ENCODE results near the gene RCC2. TPM values are rescaled to one million over a fixed set of nuclear protein-coding genes. Genes with fewer than 3 reads are reported as not detected.
"Not testable (repeated sequence)": the region's sequence is repeated elsewhere in the genome, so short reads cannot be mapped to it uniquely, and the experiment has no call there.

RCC2 gene
- total RNA-seq, 5 donors from 2014 or later (not counting 1 experiment from before 2014, with no cell fraction given) = 35.9 to 53.5 (median 50.4) TPM

DNA sequence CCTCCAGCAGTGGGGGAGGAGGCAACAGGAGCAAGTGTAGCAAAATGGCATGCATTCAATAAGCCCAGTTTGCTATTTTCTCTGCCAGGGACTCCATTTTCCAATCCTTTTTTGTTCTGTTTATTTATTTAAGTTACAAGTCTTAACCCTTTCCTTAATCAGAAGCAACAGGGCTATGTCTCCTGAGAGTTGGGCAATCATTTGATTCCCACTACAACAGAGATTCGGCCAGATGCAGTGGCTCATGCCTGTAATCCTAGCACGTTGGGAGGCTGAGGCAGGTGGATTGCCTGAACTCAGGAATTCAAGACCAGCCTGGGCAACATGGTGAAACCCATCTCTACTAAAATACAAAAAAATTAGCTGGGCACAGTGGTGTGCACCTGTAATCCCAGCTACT lies 25.5 kb downstream of the RCC2 start:
- ChIA-PET POLR2A (interaction anchor here in 1 of 2 donors (0.7 kb wide), 1 partner anchor 16 kb away, joined by 7 read pairs; no protein-coding TSS in a partner anchor), CTCF (no interaction called here)
- H3K4me1 Mint-ChIP-seq = no peaks in the 10 kb centered on the region
- 88% methylated on average over 1 of the region's 2 CpGs for WGBS (ENCODE audit: insufficient coverage)
- Histone ChIP-seq H3K27ac (ENCODE audit: low read length) (no peak overlapping the region), H3K9me3 (no peaks in the 10 kb centered on the region), H3K36me3 (ENCODE audit: control insufficient read depth in 2 of 2, extremely low read depth in 1 of 2, insufficient read depth in 1 of 2, low read length in 1 of 2) (peaks cover 22 to 91% of the 10 kb centered on the region in 2 donors), H3K4me3 (ENCODE audit: control insufficient read depth in 1 of 2, extremely low read depth in 1 of 2, low read length in 1 of 2) (no peak overlapping the region), H3K4me1 (ENCODE audit: control insufficient read depth in 1 of 2, extremely low read depth in 1 of 2, insufficient read depth in 2 of 2, low read length in 2 of 2) (no peaks in the 10 kb centered on the region), H3K27me3 (replicated peaks in 1 of 2; ENCODE audit: control insufficient read depth in 2 of 2, extremely low read depth in 1 of 2, insufficient read depth in 2 of 2, low read length in 1 of 2) (no peaks in the 10 kb centered on the region)
- no peak for ATAC-seq (replicated peaks in 1 of 4)
- H3K27ac Mint-ChIP-seq = no peak overlapping the region
- H3K9me3 Mint-ChIP-seq = no peaks in the 10 kb centered on the region
- peaks cover 66% of the 10 kb centered on the region for H3K36me3 Mint-ChIP-seq
- H3K27me3 Mint-ChIP-seq = no peaks in the 10 kb centered on the region
- no peak for DNase-seq
- H3K4me3 Mint-ChIP-seq = no peak overlapping the region

DNA sequence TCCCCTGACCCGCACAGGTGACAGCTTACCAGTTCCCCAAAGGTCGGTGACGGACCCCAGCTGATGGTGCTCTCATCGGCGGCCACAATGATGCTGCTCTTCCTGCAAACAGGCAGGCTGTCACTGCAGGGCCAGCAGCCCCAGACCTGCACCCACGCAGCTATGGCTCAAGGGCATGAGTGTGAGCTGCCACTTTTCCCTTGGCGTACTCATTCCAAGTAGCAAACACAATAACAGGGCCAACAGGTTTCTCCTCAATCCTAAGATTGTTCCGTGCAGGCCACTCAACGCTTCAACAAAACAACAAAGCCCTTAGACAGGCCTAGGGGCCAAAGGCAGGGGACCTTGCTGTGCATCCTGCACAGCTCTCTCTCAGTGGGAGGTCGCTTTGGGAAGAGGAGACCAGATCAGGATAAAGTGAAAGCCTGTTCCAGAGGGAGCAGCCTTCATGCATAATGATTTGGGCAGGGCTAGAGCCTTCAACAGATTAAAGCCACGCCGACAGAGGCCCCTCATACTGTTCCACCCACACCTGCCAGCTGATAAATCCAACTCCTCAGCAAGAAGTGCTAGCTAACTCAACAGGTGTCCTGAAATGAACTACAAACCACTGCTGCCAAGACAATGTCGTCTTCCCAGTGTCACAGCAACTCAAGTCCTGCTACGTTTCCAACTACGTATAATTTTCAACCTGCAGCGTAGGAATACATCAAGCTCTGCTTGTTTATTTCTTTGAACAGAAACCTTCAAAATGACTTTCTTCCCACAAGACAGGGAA lies 27.2 kb downstream of the RCC2 start:
- H3K27me3 Mint-ChIP-seq = no peaks in the 10 kb centered on the region
- peaks cover 70% of the 10 kb centered on the region for H3K36me3 Mint-ChIP-seq
- 98% methylated on average over 14 of the region's 16 CpGs for WGBS (ENCODE audit: insufficient coverage)
- H3K4me3 Mint-ChIP-seq = no peak overlapping the region
- H3K36me3 ChIP-seq (ENCODE audit: control insufficient read depth in 2 of 2, extremely low read depth in 1 of 2, insufficient read depth in 1 of 2, low read length in 1 of 2) = peaks cover 21 to 90% of the 10 kb centered on the region in 2 donors
- H3K9me3 Mint-ChIP-seq = no peaks in the 10 kb centered on the region
- CTCF ChIA-PET = no interaction called here
- no peaks in the 10 kb centered on the region for H3K4me1 ChIP-seq (ENCODE audit: control insufficient read depth in 1 of 2, extremely low read depth in 1 of 2, insufficient read depth in 2 of 2, low read length in 2 of 2)
- DNase-seq (no peak), ATAC-seq (replicated peaks in 1 of 4) (no peak)
- peak overlapping the region in 1 of 2 donors; percentile 22 for H3K27ac Mint-ChIP-seq
- no peaks in the 10 kb centered on the region for H3K27me3 ChIP-seq (replicated peaks in 1 of 2; ENCODE audit: control insufficient read depth in 2 of 2, extremely low read depth in 1 of 2, insufficient read depth in 2 of 2, low read length in 1 of 2)
- H3K4me1 Mint-ChIP-seq = no peaks in the 10 kb centered on the region
- H3K9me3 ChIP-seq = no peaks in the 10 kb centered on the region
- POLR2A ChIA-PET = no interaction called here
- H3K27ac ChIP-seq (ENCODE audit: low read length) = no peak overlapping the region
- no peak overlapping the region for H3K4me3 ChIP-seq (ENCODE audit: control insufficient read depth in 1 of 2, extremely low read depth in 1 of 2, low read length in 1 of 2)

DNA sequence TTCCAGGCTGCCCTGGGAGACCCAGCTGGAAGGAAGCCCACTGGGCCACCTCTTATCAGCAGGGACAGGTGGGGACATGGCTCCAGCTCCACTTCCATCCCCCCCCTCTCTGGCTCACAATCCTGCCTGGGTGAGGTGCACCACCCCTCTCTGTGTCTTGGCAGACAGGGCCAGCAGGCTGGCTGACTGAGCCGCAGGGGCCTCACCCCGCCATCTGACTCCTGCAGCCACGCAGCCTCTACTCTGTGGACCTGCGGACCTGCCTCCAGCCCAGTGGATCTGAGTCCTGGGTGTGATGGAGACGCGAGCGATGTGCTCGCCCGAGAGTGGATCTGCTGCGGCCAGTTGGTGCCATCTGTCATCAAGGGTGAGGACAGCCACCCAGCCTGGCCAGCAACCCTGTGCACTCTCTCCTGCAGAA lies 30.1 kb downstream of the RCC2 start:
- DNase-seq (no peak), ATAC-seq (replicated peaks in 1 of 4) (no peak)
- no peaks in the 10 kb centered on the region for H3K27me3 Mint-ChIP-seq
- Histone ChIP-seq H3K4me1 (ENCODE audit: control insufficient read depth in 1 of 2, extremely low read depth in 1 of 2, insufficient read depth in 2 of 2, low read length in 2 of 2) (no peaks in the 10 kb centered on the region), H3K27me3 (replicated peaks in 1 of 2; ENCODE audit: control insufficient read depth in 2 of 2, extremely low read depth in 1 of 2, insufficient read depth in 2 of 2, low read length in 1 of 2) (no peaks in the 10 kb centered on the region), H3K27ac (ENCODE audit: low read length) (no peak overlapping the region), H3K9me3 (no peaks in the 10 kb centered on the region), H3K4me3 (ENCODE audit: control insufficient read depth in 1 of 2, extremely low read depth in 1 of 2, low read length in 1 of 2) (no peak overlapping the region), H3K36me3 (ENCODE audit: control insufficient read depth in 2 of 2, extremely low read depth in 1 of 2, insufficient read depth in 1 of 2, low read length in 1 of 2) (peaks cover 18 to 64% of the 10 kb centered on the region in 2 donors)
- WGBS (ENCODE audit: insufficient coverage) = 98% methylated on average over 10 of the region's 10 CpGs
- peaks cover 54% of the 10 kb centered on the region for H3K36me3 Mint-ChIP-seq
- no peak overlapping the region for H3K4me3 Mint-ChIP-seq
- H3K27ac Mint-ChIP-seq = no peak overlapping the region
- ChIA-PET CTCF (interaction anchor here in 1 of 2 donors (0.6 kb wide), 1 partner anchor 15 kb away, joined by 3 read pairs; no protein-coding TSS in a partner anchor), POLR2A (no interaction called here)
- no peaks in the 10 kb centered on the region for H3K9me3 Mint-ChIP-seq
- no peaks in the 10 kb centered on the region for H3K4me1 Mint-ChIP-seq

DNA sequence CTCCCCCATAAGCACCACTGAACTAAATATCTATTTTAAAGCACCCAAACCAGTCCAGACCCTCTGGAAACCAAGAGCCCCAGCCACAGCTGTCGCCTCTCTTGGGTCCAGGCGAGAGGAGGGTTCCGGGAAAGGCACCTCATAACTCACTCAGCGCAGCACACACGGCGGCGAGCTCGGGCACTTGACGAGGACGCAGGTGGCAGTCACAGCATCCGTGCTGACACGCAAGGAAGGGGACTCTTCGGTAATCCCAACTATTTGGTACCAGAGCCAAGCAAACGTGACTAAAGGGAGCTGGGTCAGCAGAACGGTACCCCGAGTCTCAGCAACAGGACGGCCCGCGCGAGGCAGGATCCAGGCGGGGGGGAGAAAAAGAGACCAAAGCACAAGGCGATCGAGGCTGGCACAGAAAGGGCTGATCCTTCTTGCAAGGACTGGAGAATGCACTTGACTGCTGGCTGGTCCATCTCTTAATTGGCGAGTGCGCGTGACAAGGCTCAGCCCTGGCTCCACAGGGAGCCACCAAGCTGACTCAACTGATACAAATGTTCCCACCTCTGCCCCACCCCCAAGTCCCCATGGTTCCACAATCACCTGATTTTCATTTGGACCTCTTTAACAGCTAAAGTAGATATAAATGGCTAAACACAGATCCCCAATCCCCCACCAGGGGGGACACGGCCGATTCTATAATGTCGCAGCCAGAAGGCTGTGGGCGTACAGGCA lies 31.5 kb downstream of the RCC2 start:
- H3K36me3 Mint-ChIP-seq = peaks cover 47% of the 10 kb centered on the region
- H3K4me3 ChIP-seq (ENCODE audit: control insufficient read depth in 1 of 2, extremely low read depth in 1 of 2, low read length in 1 of 2); H3K27ac ChIP-seq (ENCODE audit: low read length); H3K27me3 ChIP-seq (replicated peaks in 1 of 2; ENCODE audit: control insufficient read depth in 2 of 2, extremely low read depth in 1 of 2, insufficient read depth in 2 of 2, low read length in 1 of 2); H3K9me3 Mint-ChIP-seq; H3K4me1 Mint-ChIP-seq; H3K27me3 Mint-ChIP-seq; POLR2A ChIA-PET; H3K4me3 Mint-ChIP-seq; H3K9me3 ChIP-seq; H3K4me1 ChIP-seq (ENCODE audit: control insufficient read depth in 1 of 2, extremely low read depth in 1 of 2, insufficient read depth in 2 of 2, low read length in 2 of 2); ATAC-seq (replicated peaks in 1 of 4); DNase-seq; H3K27ac Mint-ChIP-seq: not testable (repeated sequence)
- CTCF ChIA-PET = interaction anchor here in 1 of 2 donors (0.7 kb wide), 1 partner anchor 1341 kb away, joined by 3 read pairs; no protein-coding TSS in a partner anchor
- WGBS (ENCODE audit: insufficient coverage) = 93% methylated on average over 14 of the region's 30 CpGs
- H3K36me3 ChIP-seq (ENCODE audit: control insufficient read depth in 2 of 2, extremely low read depth in 1 of 2, insufficient read depth in 1 of 2, low read length in 1 of 2) = peaks cover 18 to 52% of the 10 kb centered on the region in 2 donors

DNA sequence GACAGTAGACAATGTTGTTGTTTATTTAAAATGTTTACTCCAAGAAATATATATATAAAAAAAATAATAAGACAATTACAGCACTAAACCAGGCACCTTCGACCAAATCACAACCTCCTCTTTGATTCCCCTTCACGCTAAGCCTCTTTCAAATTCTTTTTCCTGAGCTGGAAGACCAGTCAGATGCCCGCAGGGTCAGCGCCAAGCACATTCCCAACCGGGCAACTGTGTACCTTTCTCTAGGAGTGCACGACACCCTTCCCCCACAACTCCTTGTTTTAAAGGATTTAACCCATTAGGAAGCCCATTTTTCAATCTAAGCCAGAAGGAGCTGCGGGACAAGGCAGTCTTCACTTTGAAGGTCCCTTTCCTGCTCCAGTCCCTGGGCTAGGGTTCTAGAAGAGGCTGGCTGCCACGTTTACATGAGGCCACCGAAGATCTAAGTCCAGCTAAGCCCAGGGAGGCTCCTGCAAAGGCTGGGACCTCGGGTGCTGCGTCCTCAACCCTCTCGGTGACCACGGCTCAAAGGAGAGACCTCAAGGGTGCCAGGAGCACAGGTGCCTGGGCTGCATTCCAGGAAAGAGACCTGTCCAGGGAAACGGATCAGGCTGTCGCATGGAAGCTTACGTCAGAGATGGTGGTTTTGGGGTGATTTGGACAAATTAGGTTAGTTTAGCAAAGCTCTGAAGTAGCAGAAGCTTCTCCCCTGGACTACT lies 32.6 kb downstream of the RCC2 start:
- H3K36me3 Mint-ChIP-seq = peaks cover 37% of the 10 kb centered on the region
- H3K4me3 ChIP-seq (ENCODE audit: control insufficient read depth in 1 of 2, extremely low read depth in 1 of 2, low read length in 1 of 2); H3K9me3 ChIP-seq; CTCF ChIA-PET; H3K27ac ChIP-seq (ENCODE audit: low read length); ATAC-seq (replicated peaks in 1 of 4); H3K27me3 ChIP-seq (replicated peaks in 1 of 2; ENCODE audit: control insufficient read depth in 2 of 2, extremely low read depth in 1 of 2, insufficient read depth in 2 of 2, low read length in 1 of 2); H3K4me1 Mint-ChIP-seq; DNase-seq; H3K4me3 Mint-ChIP-seq; POLR2A ChIA-PET; H3K27me3 Mint-ChIP-seq; H3K9me3 Mint-ChIP-seq; H3K4me1 ChIP-seq (ENCODE audit: control insufficient read depth in 1 of 2, extremely low read depth in 1 of 2, insufficient read depth in 2 of 2, low read length in 2 of 2): not testable (repeated sequence)
- peak overlapping the region in 1 of 2 donors; percentile 54 for H3K27ac Mint-ChIP-seq
- H3K36me3 ChIP-seq (ENCODE audit: control insufficient read depth in 2 of 2, extremely low read depth in 1 of 2, insufficient read depth in 1 of 2, low read length in 1 of 2) = peaks cover 18 to 42% of the 10 kb centered on the region in 2 donors
- WGBS (ENCODE audit: insufficient coverage) = 94% methylated on average over 11 of the region's 16 CpGs

Measured in T-cell (primary cell).